ENCODE measurements around the gene DNAJC27. TPM values are rescaled to one million over a fixed set of nuclear protein-coding genes. Genes with fewer than 3 reads are reported as not detected.

DNAJC27 gene
- total RNA-seq, 1 experiment from 2014 or later, result 5.1 TPM

DNA sequence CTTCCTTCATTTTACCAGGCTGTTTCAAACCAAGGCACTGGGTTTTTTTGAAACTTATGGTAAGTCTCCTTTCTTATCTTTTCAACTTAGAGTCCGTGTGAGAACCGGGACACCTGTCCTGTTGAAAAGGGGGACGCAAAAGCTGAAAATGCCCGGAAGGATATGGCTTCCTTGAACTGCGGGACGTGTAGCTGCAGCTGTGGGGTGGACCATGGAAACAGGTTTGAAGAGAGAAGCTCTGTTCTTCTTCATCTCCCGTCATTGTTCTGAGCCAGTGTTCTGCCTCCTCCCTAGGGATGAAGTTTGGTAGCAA lies 29.5 kb upstream of the DNAJC27 start:
- Histone ChIP-seq H3K56ac (ENCODE audit: insufficient read length, low read depth, low read length) (no peak overlapping the region), H2BK12ac (ENCODE audit: insufficient read length, low read depth, low read length) (no peak overlapping the region), H3K14ac (ENCODE audit: insufficient read depth, low read length) (no peak overlapping the region), H3K23ac (ENCODE audit: insufficient read length, low read depth, low read length) (no peak overlapping the region), H2BK20ac (ENCODE audit: low read depth, low read length, poor library complexity, severe bottlenecking) (no peak overlapping the region), H3K27ac (ENCODE audit: insufficient read length, low read depth, low read length) (no peak overlapping the region), H4K91ac (ENCODE audit: insufficient read length, low read depth, low read length) (no peak overlapping the region), H3K79me2 (ENCODE audit: insufficient read depth, low read length) (no peaks in the 10 kb centered on the region), H3K27me3 (ENCODE audit: insufficient read depth, low read length) (no peaks in the 10 kb centered on the region), H2BK15ac (ENCODE audit: low read depth, low read length) (no peak overlapping the region), H3K9ac (ENCODE audit: extremely low read depth, insufficient read length, low read length) (no peak overlapping the region), H3K4me2 (ENCODE audit: insufficient read depth, insufficient read length, low read length) (no peak overlapping the region), H3K9me3 (ENCODE audit: control insufficient read depth, low read depth, low read length) (no peaks in the 10 kb centered on the region), H4K8ac (replicated peaks; ENCODE audit: insufficient read length, low read depth, low read length) (no peak overlapping the region), H3K79me1 (ENCODE audit: insufficient read depth, low read depth, low read length, poor library complexity, severe bottlenecking) (no peaks in the 10 kb centered on the region), H3K4me1 (ENCODE audit: insufficient read depth, low read length) (no peaks in the 10 kb centered on the region), H3K23me2 (ENCODE audit: insufficient read length, low read depth, low read length, poor library complexity, severe bottlenecking) (no peaks in the 10 kb centered on the region), H3T11ph (ENCODE audit: low read length) (no peak overlapping the region), H2BK5ac (ENCODE audit: insufficient read length, low read length) (no peak overlapping the region), H4K5ac (ENCODE audit: insufficient read length, low read depth, low read length) (no peak overlapping the region), H2BK120ac (ENCODE audit: low read depth, low read length, poor library complexity, severe bottlenecking) (no peak overlapping the region), H2AK5ac (ENCODE audit: insufficient read length, low read length) (no peak overlapping the region), H2AFZ (ENCODE audit: low read length) (no peak overlapping the region), H3K4ac (ENCODE audit: low read depth, low read length) (no peak overlapping the region), H4K20me1 (ENCODE audit: control insufficient read depth, insufficient read depth, insufficient read length) (no peaks in the 10 kb centered on the region), H3K18ac (ENCODE audit: insufficient read length, low read depth, low read length) (no peak overlapping the region)
- H3K9me3 Mint-ChIP-seq, result no peaks in the 10 kb centered on the region
- H3K27ac Mint-ChIP-seq, result no peak overlapping the region
- H3K36me3 Mint-ChIP-seq (ENCODE audit: insufficient read depth in 1 of 3, low read depth in 3 of 3), result no peaks in the 10 kb centered on the region
- WGBS (ENCODE audit: extremely low coverage, insufficient read length, low lambda C conversion rate), result no CpG with 5 or more reads among the region's 7 CpGs
- peaks cover 9% of the 10 kb centered on the region for H3K27me3 Mint-ChIP-seq (ENCODE audit: low read depth)
- TF ChIP-seq, protein P1, sequence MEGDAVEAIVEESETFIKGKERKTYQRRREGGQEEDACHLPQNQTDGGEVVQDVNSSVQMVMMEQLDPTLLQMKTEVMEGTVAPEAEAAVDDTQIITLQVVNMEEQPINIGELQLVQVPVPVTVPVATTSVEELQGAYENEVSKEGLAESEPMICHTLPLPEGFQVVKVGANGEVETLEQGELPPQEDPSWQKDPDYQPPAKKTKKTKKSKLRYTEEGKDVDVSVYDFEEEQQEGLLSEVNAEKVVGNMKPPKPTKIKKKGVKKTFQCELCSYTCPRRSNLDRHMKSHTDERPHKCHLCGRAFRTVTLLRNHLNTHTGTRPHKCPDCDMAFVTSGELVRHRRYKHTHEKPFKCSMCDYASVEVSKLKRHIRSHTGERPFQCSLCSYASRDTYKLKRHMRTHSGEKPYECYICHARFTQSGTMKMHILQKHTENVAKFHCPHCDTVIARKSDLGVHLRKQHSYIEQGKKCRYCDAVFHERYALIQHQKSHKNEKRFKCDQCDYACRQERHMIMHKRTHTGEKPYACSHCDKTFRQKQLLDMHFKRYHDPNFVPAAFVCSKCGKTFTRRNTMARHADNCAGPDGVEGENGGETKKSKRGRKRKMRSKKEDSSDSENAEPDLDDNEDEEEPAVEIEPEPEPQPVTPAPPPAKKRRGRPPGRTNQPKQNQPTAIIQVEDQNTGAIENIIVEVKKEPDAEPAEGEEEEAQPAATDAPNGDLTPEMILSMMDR (conservative IDR thresholded peaks at IDR 0.05), result no peak
- H3K4me1 Mint-ChIP-seq, result peaks cover 5% of the 10 kb centered on the region in 2 experiments
- H3K4me3 Mint-ChIP-seq, result no peak overlapping the region
- no peak for DNase-seq

Data from H9 (cell line).